Measurements from ENCODE around the gene PPOX.

DNA sequence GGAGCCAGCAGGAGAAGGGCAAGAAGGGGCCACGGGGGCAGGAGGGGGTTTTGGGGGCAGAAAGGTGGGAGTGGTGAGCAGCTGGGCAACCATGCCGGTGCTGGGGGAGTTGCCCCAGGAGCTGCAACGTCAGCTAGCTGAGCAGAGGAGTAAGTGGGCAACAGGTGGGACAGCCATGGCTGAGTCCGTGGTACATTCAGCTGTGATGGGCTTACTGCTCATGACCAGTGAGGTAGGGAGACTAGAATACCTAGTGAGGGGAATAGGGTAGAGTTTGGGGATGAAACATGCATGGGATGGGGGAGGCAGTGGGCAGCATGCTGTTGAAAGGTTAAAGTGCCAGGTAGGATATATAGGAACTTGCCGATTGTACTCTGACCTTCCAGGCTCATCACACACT lies 4.6 kb upstream of the PPOX start:
- TF ChIP-seq POLR2A (IDR thresholded peaks at IDR 0.05), result no peak
- TF ChIP-seq, protein P1, sequence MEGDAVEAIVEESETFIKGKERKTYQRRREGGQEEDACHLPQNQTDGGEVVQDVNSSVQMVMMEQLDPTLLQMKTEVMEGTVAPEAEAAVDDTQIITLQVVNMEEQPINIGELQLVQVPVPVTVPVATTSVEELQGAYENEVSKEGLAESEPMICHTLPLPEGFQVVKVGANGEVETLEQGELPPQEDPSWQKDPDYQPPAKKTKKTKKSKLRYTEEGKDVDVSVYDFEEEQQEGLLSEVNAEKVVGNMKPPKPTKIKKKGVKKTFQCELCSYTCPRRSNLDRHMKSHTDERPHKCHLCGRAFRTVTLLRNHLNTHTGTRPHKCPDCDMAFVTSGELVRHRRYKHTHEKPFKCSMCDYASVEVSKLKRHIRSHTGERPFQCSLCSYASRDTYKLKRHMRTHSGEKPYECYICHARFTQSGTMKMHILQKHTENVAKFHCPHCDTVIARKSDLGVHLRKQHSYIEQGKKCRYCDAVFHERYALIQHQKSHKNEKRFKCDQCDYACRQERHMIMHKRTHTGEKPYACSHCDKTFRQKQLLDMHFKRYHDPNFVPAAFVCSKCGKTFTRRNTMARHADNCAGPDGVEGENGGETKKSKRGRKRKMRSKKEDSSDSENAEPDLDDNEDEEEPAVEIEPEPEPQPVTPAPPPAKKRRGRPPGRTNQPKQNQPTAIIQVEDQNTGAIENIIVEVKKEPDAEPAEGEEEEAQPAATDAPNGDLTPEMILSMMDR (IDR thresholded peaks at IDR 0.05), result no peak
